Naive B cell (primary cell): ENCODE data around the gene LIN37. TPM values are rescaled to one million over a fixed set of nuclear protein-coding genes. Genes with fewer than 3 reads are reported as not detected.
A peak's percentile ranks its signal among the peaks of the same experiment; 100 is the strongest.

Experiments
- ATAC-seq, 2 donors: fragments of 150-1000 bp; cut with Tn5 transposase; 2 replicates each; pipeline ENCODE4 v1.10.0; 2021; ENCODE audit warnings: low read depth in 2 of 2, mild to moderate bottlenecking in 2 of 2, moderate library complexity in 2 of 2
- DNase-seq: peaks from one replicate; pipeline ENCODE4 v3.0.0; 2022
- H3K27ac Mint-ChIP-seq, 6 donors: one replicate each; pipeline ENCODE4 v1.8.0; 2020 to 2022; ENCODE audit warnings: mild to moderate bottlenecking in 6 of 6, mixed read lengths in 6 of 6, moderate library complexity in 5 of 6, inconsistent platforms in 2 of 6
- H3K27me3 Mint-ChIP-seq, 3 donors: one replicate each; pipeline ENCODE4 v1.8.0; 2021 to 2022; ENCODE audit warnings: mixed read lengths in 3 of 3, mild to moderate bottlenecking in 1 of 3
- H3K36me3 Mint-ChIP-seq, 2 donors: one replicate each; pipeline ENCODE4 v1.8.0; 2020 to 2022; ENCODE audit warnings: mixed read lengths in 2 of 2, inconsistent platforms in 1 of 2, mild to moderate bottlenecking in 1 of 2
- H3K4me1 Mint-ChIP-seq, 3 donors: one replicate each; pipeline ENCODE4 v1.8.0; 2020 to 2022; ENCODE audit warnings: mixed read lengths in 3 of 3, inconsistent platforms in 1 of 3, mild to moderate bottlenecking in 1 of 3, moderate library complexity in 1 of 3
- H3K4me3 Mint-ChIP-seq, 8 donors: one replicate each; pipeline ENCODE4 v1.8.0; 2020 to 2022; ENCODE audit warnings: mild to moderate bottlenecking in 8 of 8, mixed read lengths in 8 of 8, moderate library complexity in 8 of 8, inconsistent platforms in 2 of 8
- H3K9me3 Mint-ChIP-seq, 7 donors: one replicate each; pipeline ENCODE4 v1.8.0; 2020 to 2022; ENCODE audit warnings: mixed read lengths in 7 of 7, mild to moderate bottlenecking in 5 of 7, inconsistent platforms in 2 of 7, moderate library complexity in 1 of 7
- polyA plus RNA-seq, 6 donors: library from polyadenylated mRNA; unstranded; fragments of 300-500 nt; fragmentation: Illumina TruSeq; gene quantifications; one replicate each; pipeline ENCODE4 v1.2.3, GENCODE V29; 2021; ENCODE audit warnings: low read depth in 6 of 6

Gene LIN37
- polyA plus RNA-seq, 6 donors from 2014 or later = 8.1 to 17.9 (median 11.1) TPM

GRCh38 chr19:35715355-35715809 is 33.0 kb upstream of the LIN37 start:
- no peak for ATAC-seq
- peak overlapping the region in 6 of 8 donors; percentile 73 to 98 (median 92) for H3K4me3 Mint-ChIP-seq
- no peaks in the 10 kb centered on the region for H3K27me3 Mint-ChIP-seq
- no peaks in the 10 kb centered on the region for H3K9me3 Mint-ChIP-seq
- peaks cover 0 to 6% of the 10 kb centered on the region in 2 donors for H3K36me3 Mint-ChIP-seq
- DNase-seq = no peak
- H3K4me1 Mint-ChIP-seq = peaks cover 50 to 66% (median 56%) of the 10 kb centered on the region in 3 donors
- H3K27ac Mint-ChIP-seq = peak overlapping the region in 1 of 6 donors; percentile 87

GRCh38 chr19:35715981-35716800 is 32.2 kb upstream of the LIN37 start:
- peak overlapping the region; percentile 87 to 94 (median 93) for H3K27ac Mint-ChIP-seq
- DNase-seq (no peak), ATAC-seq (no peak)
- H3K36me3 Mint-ChIP-seq = peaks cover 0 to 8% of the 10 kb centered on the region in 2 donors
- H3K4me3 Mint-ChIP-seq = peak overlapping the region; percentile 87 to 98 (median 94)
- H3K4me1 Mint-ChIP-seq = peaks cover 52 to 59% (median 57%) of the 10 kb centered on the region in 3 donors
- H3K9me3 Mint-ChIP-seq = no peaks in the 10 kb centered on the region
- no peaks in the 10 kb centered on the region for H3K27me3 Mint-ChIP-seq

- ATAC-seq (peak; percentile 82 to 83), DNase-seq (peak; percentile 97)
- H3K4me1 Mint-ChIP-seq = peaks cover 55 to 63% (median 59%) of the 10 kb centered on the region in 3 donors
- H3K27ac Mint-ChIP-seq = peak overlapping the region; percentile 87 to 94 (median 93)
- no peaks in the 10 kb centered on the region for H3K27me3 Mint-ChIP-seq
- peak overlapping the region; percentile 87 to 98 (median 94) for H3K4me3 Mint-ChIP-seq
- H3K9me3 Mint-ChIP-seq = no peaks in the 10 kb centered on the region
- H3K36me3 Mint-ChIP-seq = peaks cover 0 to 8% of the 10 kb centered on the region in 2 donors
Observed at GRCh38 chr19:35716801-35717664, 31.3 kb upstream of the LIN37 start.

- DNase-seq = no peak
- H3K4me1 Mint-ChIP-seq = peaks cover 52 to 69% (median 54%) of the 10 kb centered on the region in 3 donors
- peak within 1 kb of the TSS; percentile 88 to 98 (median 94) for H3K4me3 Mint-ChIP-seq
- H3K9me3 Mint-ChIP-seq = no peaks in the 10 kb centered on the region
- peaks cover 0 to 8% of the 10 kb centered on the region in 2 donors for H3K36me3 Mint-ChIP-seq
- peak; percentile 32 to 37 for ATAC-seq
- peak within 1 kb of the TSS; percentile 87 to 94 (median 93) for H3K27ac Mint-ChIP-seq
- H3K27me3 Mint-ChIP-seq = no peaks in the 10 kb centered on the region
Observed at GRCh38 chr19:35717665-35718344, 30.6 kb upstream of the LIN37 start, which contains the start of gene KMT2B. Gene KMT2B, plus strand, starts transcription at chr19:35718003. Its CDS starts 16 bp downstream, at chr19:35718019.

- H3K9me3 Mint-ChIP-seq = no peaks in the 10 kb centered on the region
- peaks cover 48 to 68% (median 51%) of the 10 kb centered on the region in 3 donors for H3K4me1 Mint-ChIP-seq
- ATAC-seq (no peak), DNase-seq (no peak)
- H3K27ac Mint-ChIP-seq = peak overlapping the region in 5 of 6 donors; percentile 55 to 93 (median 85)
- no peaks in the 10 kb centered on the region for H3K27me3 Mint-ChIP-seq
- peaks cover 0 to 12% of the 10 kb centered on the region in 2 donors for H3K36me3 Mint-ChIP-seq
- peak overlapping the region; percentile 78 to 95 (median 89) for H3K4me3 Mint-ChIP-seq
Observed at GRCh38 chr19:35718345-35719041, 29.9 kb upstream of the LIN37 start.

- H3K4me1 Mint-ChIP-seq = peaks cover 39 to 63% (median 40%) of the 10 kb centered on the region in 3 donors
- DNase-seq (no peak), ATAC-seq (no peak)
- peak overlapping the region; percentile 78 to 95 (median 89) for H3K4me3 Mint-ChIP-seq
- peak overlapping the region in 1 of 6 donors; percentile 55 for H3K27ac Mint-ChIP-seq
- H3K9me3 Mint-ChIP-seq = no peaks in the 10 kb centered on the region
- peaks cover 0 to 19% of the 10 kb centered on the region in 2 donors for H3K36me3 Mint-ChIP-seq
- no peaks in the 10 kb centered on the region for H3K27me3 Mint-ChIP-seq
Observed at GRCh38 chr19:35719402-35720162, 28.8 kb upstream of the LIN37 start.

GRCh38 chr19:35720163-35720524 is 28.2 kb upstream of the LIN37 start:
- H3K27me3 Mint-ChIP-seq = no peaks in the 10 kb centered on the region
- H3K4me1 Mint-ChIP-seq = peaks cover 34 to 59% (median 40%) of the 10 kb centered on the region in 3 donors
- ATAC-seq = no peak
- H3K27ac Mint-ChIP-seq = peak overlapping the region in 2 of 6 donors; percentile 55 to 87
- no peaks in the 10 kb centered on the region for H3K9me3 Mint-ChIP-seq
- peaks cover 0 to 19% of the 10 kb centered on the region in 2 donors for H3K36me3 Mint-ChIP-seq
- DNase-seq = no peak
- peak overlapping the region in 4 of 8 donors; percentile 37 to 81 (median 56) for H3K4me3 Mint-ChIP-seq

GRCh38 chr19:35720648-35721047 is 27.7 kb upstream of the LIN37 start:
- ATAC-seq = no peak
- Mint-ChIP-seq H3K4me3 (peak overlapping the region in 1 of 8 donors; percentile 70), H3K27ac (peak overlapping the region in 2 of 6 donors; percentile 29 to 55), H3K4me1 (peaks cover 33 to 56% (median 40%) of the 10 kb centered on the region in 3 donors), H3K27me3 (no peaks in the 10 kb centered on the region), H3K36me3 (peaks cover 0 to 20% of the 10 kb centered on the region in 2 donors), H3K9me3 (no peaks in the 10 kb centered on the region)
- DNase-seq = no peak

- Mint-ChIP-seq H3K4me3 (peak overlapping the region in 3 of 8 donors; percentile 7 to 56 (median 21)), H3K9me3 (no peaks in the 10 kb centered on the region), H3K36me3 (peaks cover 0 to 27% of the 10 kb centered on the region in 2 donors), H3K27me3 (no peaks in the 10 kb centered on the region), H3K27ac (peak overlapping the region in 2 of 6 donors; percentile 18 to 27), H3K4me1 (peaks cover 26 to 49% (median 33%) of the 10 kb centered on the region in 3 donors)
- DNase-seq (no peak), ATAC-seq (no peak)
Observed at GRCh38 chr19:35721374-35721773, 27.0 kb upstream of the LIN37 start.

GRCh38 chr19:35722461-35722860 is 25.9 kb upstream of the LIN37 start:
- peak overlapping the region in 1 of 6 donors; percentile 2 for H3K27ac Mint-ChIP-seq
- no peaks in the 10 kb centered on the region for H3K27me3 Mint-ChIP-seq
- no peaks in the 10 kb centered on the region for H3K9me3 Mint-ChIP-seq
- no peak overlapping the region for H3K4me3 Mint-ChIP-seq
- H3K4me1 Mint-ChIP-seq = peaks cover 22 to 44% (median 28%) of the 10 kb centered on the region in 3 donors
- DNase-seq (no peak), ATAC-seq (no peak)
- peaks cover 0 to 28% of the 10 kb centered on the region in 2 donors for H3K36me3 Mint-ChIP-seq

GRCh38 chr19:35722897-35723296 is 25.5 kb upstream of the LIN37 start:
- Mint-ChIP-seq H3K4me1 (peaks cover 22 to 45% (median 28%) of the 10 kb centered on the region in 3 donors), H3K9me3 (no peaks in the 10 kb centered on the region), H3K27ac (no peak overlapping the region), H3K36me3 (peaks cover 0 to 28% of the 10 kb centered on the region in 2 donors), H3K27me3 (no peaks in the 10 kb centered on the region), H3K4me3 (no peak overlapping the region)
- ATAC-seq = no peak
- no peak for DNase-seq
